ENCODE measurements around the gene BFSP1. TPM values are rescaled to one million over a fixed set of nuclear protein-coding genes. Genes with fewer than 3 reads are reported as not detected.
A peak's percentile ranks its signal among the peaks of the same experiment; 100 is the strongest.

Gene BFSP1
- total RNA-seq (2014; rRNA removed; shearing (Covaris generic); ENCODE audit: low replicate concordance), result 0.99 and 2.3 TPM in 2 replicates

DNA sequence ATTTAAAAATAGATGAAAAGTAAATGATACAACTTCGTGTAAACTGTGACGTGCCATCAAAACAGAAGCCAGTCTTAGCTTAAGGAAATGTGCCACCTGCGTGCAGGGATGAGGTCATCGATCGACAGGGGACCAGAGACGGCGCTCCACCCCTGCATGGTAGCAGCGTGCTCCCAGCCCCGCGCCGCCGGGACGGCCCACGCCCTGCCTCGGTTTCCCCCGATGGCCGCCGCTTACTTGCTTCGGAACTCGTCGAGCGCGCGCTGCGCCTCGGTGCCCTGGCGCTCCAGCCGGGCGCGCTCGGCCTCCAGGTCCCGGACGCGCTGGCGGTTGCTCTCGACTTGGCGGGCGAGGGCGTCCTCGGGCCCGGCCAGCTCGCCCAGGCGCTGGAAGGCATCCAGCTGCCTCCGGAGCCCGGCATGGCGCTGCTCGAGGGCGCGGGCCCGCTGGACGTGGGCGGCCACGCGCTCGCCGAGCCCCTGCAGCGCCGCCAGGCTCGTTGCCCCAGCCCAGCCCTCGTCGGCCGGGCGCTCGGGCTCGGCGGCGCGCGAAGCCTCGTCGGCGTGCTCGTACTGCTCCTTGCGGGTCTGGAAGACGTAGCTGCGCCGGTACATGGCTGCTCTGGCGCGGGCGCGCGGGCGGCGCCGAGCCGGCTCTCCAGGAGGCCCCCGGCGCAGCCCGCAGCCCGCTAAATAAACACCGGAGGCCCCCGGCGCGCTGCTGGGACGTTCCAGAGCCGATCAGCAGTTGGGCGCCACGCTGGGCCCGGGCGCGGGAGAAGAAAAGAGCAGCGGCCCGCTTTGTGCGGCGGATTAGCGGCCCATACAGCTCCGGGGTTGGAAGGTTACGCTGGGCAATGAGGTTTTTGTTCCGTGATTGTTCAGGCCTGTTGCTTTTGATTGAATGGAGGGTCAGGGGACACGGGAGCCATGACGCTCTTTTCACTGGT, at the start of gene BFSP1:
BFSP1 (minus strand) TSS at position 664 of the 949 bp plus-strand sequence; CDS start at position 614, 50 bp downstream.
- peak; percentile 74 for DNase-seq
- Histone ChIP-seq H3K4me3 (peak within 1 kb of the TSS; percentile 49), H3K9me3 (no peaks in the 10 kb centered on the region), H3K27me3 (no peaks in the 10 kb centered on the region), H3K36me3 (no peaks in the 10 kb centered on the region)

- DNase-seq, result no peak
- no peak overlapping the region for H3K4me3 ChIP-seq
Observed at GRCh38 chr20:17580895-17581294, 49.7 kb upstream of the BFSP1 start.

GRCh38 chr20:17579369-17580039, 48.3 kb upstream of the BFSP1 start:
- peaks cover 19% of the 10 kb centered on the region for H3K36me3 ChIP-seq
- no peak overlapping the region for H3K4me3 ChIP-seq
- H3K9me3 ChIP-seq, result no peaks in the 10 kb centered on the region
- H3K27me3 ChIP-seq, result no peaks in the 10 kb centered on the region
- DNase-seq, result no peak

More at GRCh38 chr20:17580895-17581294, 49.7 kb upstream of the BFSP1 start:
- Histone ChIP-seq H3K36me3 (peaks cover 17% of the 10 kb centered on the region), H3K9me3 (no peaks in the 10 kb centered on the region), H3K27me3 (no peaks in the 10 kb centered on the region)

GRCh38 chr20:17576215-17576614, 45.0 kb upstream of the BFSP1 start:
- H3K27me3 ChIP-seq, result no peaks in the 10 kb centered on the region
- no peak for DNase-seq

GRCh38 chr20:17573463-17573862, 42.3 kb upstream of the BFSP1 start:
- H3K36me3 ChIP-seq, result peaks cover 13% of the 10 kb centered on the region
- no peaks in the 10 kb centered on the region for H3K9me3 ChIP-seq
- DNase-seq, result no peak
- no peaks in the 10 kb centered on the region for H3K27me3 ChIP-seq
- H3K4me3 ChIP-seq, result no peak overlapping the region

More at GRCh38 chr20:17576215-17576614, 45.0 kb upstream of the BFSP1 start:
- H3K36me3 ChIP-seq, result peaks cover 16% of the 10 kb centered on the region
- H3K9me3 ChIP-seq, result no peaks in the 10 kb centered on the region
- no peak overlapping the region for H3K4me3 ChIP-seq

- Histone ChIP-seq H3K27me3 (no peaks in the 10 kb centered on the region), H3K4me3 (peak overlapping the region; percentile 71), H3K9me3 (no peaks in the 10 kb centered on the region), H3K36me3 (peaks cover 13% of the 10 kb centered on the region)
- no peak for DNase-seq
Observed at GRCh38 chr20:17572034-17572638, 41.0 kb upstream of the BFSP1 start.

DNA sequence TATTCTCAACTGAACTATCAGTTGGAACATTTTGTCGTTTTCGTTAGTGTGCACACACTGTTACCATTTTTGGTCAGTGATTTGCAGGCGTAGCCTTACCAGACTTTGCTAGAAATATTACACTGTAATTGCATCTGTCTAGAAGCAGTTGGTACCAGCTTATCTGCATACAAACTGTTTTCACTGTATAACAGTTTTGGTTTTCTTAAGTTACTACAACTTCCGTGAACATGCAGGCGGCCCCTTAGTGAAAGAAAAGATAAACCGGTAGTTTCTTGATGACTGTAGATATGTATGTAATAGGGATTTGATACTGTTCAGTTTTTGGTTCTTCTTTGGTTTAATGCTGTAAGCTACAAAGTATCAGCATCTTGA, 40.0 kb upstream of the BFSP1 start:
- H3K4me3 ChIP-seq, result peak overlapping the region; percentile 71
- H3K27me3 ChIP-seq, result no peaks in the 10 kb centered on the region
- no peaks in the 10 kb centered on the region for H3K9me3 ChIP-seq
- H3K36me3 ChIP-seq, result peaks cover 9% of the 10 kb centered on the region
- no peak for DNase-seq

DNA sequence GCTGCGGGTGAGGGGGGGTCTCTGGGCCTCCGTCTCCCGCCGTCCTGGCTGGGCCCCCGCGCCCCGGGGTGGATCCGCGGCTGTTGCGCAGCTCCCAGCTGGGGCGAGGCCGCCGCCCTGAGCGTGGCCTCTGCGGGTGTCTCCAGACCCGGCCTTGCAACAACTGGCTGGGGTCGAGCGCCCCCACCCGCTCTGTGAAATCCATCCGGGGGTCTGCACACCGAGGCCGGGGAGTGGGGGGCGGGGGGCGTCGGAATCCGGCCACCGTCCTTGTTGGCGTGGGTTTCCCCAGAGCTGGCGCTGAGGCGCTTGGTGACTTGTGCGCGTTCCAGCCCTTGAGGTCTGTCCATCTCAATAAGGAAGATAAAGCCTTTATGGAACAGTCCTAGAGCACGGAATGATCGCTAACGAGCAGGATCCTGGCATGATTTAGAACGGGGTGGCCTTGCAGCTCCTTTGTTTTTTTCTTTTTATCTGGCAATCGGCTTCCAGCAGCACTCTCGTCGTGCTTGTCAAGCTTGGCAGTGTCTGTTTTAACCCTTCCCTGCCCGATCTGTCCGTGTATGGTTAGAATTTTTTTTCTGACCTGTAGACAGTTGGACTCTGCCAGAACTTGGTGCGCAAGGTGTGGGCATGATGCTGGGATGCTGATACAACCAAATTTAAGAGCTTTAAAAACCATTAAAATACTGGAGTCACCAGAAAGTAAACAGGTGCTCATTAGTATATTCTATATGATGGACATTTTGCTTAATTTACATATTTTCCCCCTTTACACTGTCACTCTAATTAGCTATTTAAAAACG, 39.4 kb upstream of the BFSP1 start:
- Histone ChIP-seq H3K9me3 (no peaks in the 10 kb centered on the region), H3K36me3 (peaks cover 4% of the 10 kb centered on the region), H3K27me3 (no peaks in the 10 kb centered on the region), H3K4me3 (peak overlapping the region; percentile 71)
- DNase-seq, result peak; percentile 31

- no peaks in the 10 kb centered on the region for H3K9me3 ChIP-seq
- peak within 1 kb of the TSS; percentile 71 for H3K4me3 ChIP-seq
- DNase-seq, result peak; percentile 93
- no peaks in the 10 kb centered on the region for H3K27me3 ChIP-seq
- peaks cover 4% of the 10 kb centered on the region for H3K36me3 ChIP-seq
Observed at GRCh38 chr20:17569616-17570346, 38.6 kb upstream of the BFSP1 start, which contains the start of gene DSTN. TSS of gene DSTN (plus strand) at chr20:17570075. CDS start at chr20:17570209, 134 bp downstream.

DNA sequence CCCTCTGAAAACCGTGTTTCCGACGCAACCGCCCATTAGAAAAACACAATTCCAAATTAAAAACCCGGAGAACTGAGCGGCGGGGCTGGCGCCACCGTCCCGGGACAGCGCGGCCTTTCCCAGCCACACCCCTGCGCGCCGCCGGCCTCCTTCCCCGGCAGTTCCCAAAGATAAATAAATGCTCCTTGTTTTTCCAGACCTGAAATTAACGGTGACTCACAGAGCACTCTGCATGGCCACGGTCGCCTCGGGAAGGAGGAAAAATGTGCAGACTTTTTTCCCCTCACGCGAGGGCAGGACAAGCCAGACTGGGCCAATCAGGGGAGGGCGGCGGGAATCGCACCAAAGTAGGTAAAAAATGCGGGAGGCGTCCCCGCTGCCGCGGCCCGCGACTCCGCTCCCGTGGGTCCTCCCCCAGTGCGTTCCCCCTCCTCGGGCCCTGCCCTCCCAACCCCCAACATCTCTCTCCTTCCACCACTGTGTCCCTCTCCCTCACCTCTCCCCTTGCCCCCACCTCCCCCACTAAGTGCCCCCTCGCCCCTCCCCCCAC, 37.9 kb upstream of the BFSP1 start:
- Histone ChIP-seq H3K9me3 (no peaks in the 10 kb centered on the region), H3K36me3 (peaks cover 2% of the 10 kb centered on the region), H3K4me3 (peak overlapping the region; percentile 46), H3K27me3 (no peaks in the 10 kb centered on the region)
- peak; percentile 91 for DNase-seq

- Histone ChIP-seq H3K27me3 (no peaks in the 10 kb centered on the region), H3K36me3 (peaks cover 2% of the 10 kb centered on the region; the same call in 1 of the 2 replicates), H3K4me3 (peak overlapping the region; percentile 46), H3K9me3 (no peaks in the 10 kb centered on the region)
- DNase-seq, result no peak
Observed at GRCh38 chr20:17568045-17568788, 37.0 kb upstream of the BFSP1 start.

DNA sequence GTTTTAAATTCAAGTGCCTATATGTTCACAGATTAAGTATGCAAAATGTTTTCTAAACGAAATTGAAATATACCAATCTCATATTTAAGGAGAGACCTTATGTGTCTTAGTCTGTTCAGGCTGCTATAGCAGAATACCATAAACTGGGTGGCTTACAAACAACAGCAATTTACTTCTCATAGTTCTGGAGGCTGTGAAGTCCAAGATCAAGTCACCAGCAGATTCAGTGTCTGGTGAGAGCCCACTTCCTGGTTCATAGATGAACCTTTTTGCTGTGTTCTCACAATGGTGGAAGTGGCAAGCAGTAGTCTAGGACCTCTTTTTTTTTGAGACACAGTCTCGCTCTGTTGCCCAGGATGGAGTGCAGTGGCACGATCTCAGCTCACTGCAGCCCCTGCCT, 35.2 kb upstream of the BFSP1 start:
- Histone ChIP-seq H3K4me3 (no peak overlapping the region), H3K36me3 (peaks cover 2% of the 10 kb centered on the region; the same call in 1 of the 2 replicates), H3K27me3 (no peaks in the 10 kb centered on the region), H3K9me3 (no peaks in the 10 kb centered on the region)
- no peak for DNase-seq

DNA sequence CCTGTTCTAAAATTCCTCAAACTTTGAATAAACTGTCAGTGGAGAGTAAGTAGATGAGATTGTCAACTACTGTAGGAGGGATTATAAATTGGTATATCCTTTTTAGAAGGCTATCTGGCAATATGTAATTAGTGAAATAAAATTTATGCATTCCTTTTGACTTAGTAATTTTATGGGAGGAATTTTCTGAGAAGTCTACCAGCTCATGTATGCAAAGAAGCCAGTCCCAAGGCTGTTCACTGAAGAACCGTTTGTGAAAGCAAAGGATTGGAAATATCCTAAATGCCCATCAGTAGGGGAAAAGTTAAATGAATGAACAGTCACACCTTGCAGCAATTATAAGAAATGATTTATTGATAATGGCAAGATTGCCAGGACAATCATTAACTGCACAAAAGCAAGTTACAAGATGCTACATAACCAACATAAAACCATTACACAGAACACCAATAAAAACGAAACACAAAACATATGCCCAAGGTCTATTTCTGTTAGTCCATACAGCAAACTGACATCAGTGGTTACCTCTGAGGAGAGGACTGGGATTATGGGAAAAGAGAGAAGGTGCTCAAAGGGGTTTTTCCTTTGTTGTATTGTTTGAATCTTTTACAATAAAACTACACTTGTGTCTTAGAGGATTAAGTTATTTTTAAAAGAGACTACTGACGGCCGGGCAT, 34.1 kb upstream of the BFSP1 start:
- Histone ChIP-seq H3K27me3 (no peaks in the 10 kb centered on the region), H3K36me3 (peaks cover 2% of the 10 kb centered on the region; the same call in 1 of the 2 replicates), H3K4me3 (no peak overlapping the region), H3K9me3 (no peaks in the 10 kb centered on the region)
- no peak for DNase-seq

GRCh38 chr20:17562804-17563305, 31.7 kb upstream of the BFSP1 start:
- H3K4me3 ChIP-seq, result no peak overlapping the region
- DNase-seq, result peak; percentile 30

More at GRCh38 chr20:17562804-17563305, 31.7 kb upstream of the BFSP1 start:
- Histone ChIP-seq H3K27me3 (no peaks in the 10 kb centered on the region), H3K36me3 (no peaks in the 10 kb centered on the region), H3K9me3 (no peaks in the 10 kb centered on the region)
